ENCODE measurements around the gene SMG6. TPM values are rescaled to one million over a fixed set of nuclear protein-coding genes. Genes with fewer than 3 reads are reported as not detected.
"Not testable (repeated sequence)": the region's sequence is repeated elsewhere in the genome, so short reads cannot be mapped to it uniquely, and the experiment has no call there.

Gene SMG6
- total and polyA plus RNA-seq, 7 experiments from 2014 or later, result 8.6 to 65.3 (median 52.7) TPM

DNA sequence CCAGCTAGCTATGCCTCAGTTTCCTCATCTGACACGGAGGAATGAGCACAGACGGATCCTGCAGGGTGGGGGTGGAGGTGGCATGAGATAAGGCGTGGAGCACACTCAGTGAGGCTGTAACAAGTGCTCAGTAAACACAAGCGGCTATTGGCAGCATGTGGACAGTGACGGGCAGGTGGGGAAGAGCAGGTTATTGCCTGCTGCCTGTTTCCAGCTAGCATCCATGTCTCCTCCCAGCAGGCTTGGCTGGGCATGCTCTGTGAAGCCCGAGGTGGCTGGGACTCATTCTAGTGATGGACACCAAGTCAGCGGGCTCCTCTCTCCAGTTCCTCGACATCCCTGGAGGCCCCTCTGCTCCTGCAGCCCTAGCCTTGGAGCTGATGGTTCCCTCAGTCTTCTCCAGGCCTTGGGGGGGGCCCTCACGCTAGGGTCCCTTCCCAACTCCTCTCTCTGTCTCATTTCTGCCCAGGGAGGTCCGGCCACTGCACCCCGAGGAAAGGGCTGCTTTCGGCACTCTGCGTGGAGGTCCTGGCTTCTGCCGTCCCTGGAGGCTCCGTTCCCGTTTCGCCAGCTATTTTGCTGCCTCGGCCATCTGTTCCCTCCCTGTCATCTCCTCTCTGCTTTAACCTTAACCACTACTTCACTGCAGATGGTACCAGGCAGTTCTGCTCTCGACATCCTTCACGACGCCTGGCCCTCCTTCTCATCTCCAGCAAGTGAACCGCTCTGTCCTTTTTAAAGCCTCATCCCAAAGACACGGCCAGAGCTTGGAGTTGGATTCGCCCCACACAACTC lies 284.7 kb downstream of the SMG6 start:
- Mint-ChIP-seq H3K36me3 (no peaks in the 10 kb centered on the region), H3K4me1 (peaks cover 0 to 14% (median 12%) of the 10 kb centered on the region in 7 donors), H3K27me3 (peaks cover 7 to 54% (median 10%) of the 10 kb centered on the region in 5 donors), H3K9me3 (no peaks in the 10 kb centered on the region), H3K27ac (no peak overlapping the region), H3K4me3 (no peak overlapping the region)
- peaks cover 0 to 3% of the 10 kb centered on the region in 2 donors for H3K27me3 ChIP-seq (ENCODE audit: control insufficient read depth in 2 of 2, insufficient read depth in 2 of 2, low read length in 2 of 2)
- ChIA-PET POLR2A (no interaction called here), CTCF (interaction anchor here (1.2 kb wide), 1 partner anchor 21 kb away, joined by 3 read pairs; no protein-coding TSS in a partner anchor)
- no peaks in the 10 kb centered on the region for H3K36me3 ChIP-seq (ENCODE audit: control insufficient read depth in 2 of 3, insufficient read depth in 3 of 3, low read length in 3 of 3)
- H3K4me1 ChIP-seq (ENCODE audit: control insufficient read depth in 2 of 2, insufficient read depth in 2 of 2, low read length in 2 of 2), result peaks cover 0 to 12% of the 10 kb centered on the region in 2 donors
- no peak overlapping the region for H3K27ac ChIP-seq (ENCODE audit: low read depth, low read length)
- H3K9me3 ChIP-seq (ENCODE audit: control insufficient read depth in 2 of 3, low read length in 3 of 3), result no peaks in the 10 kb centered on the region
- intact Hi-C loops (cut with micrococcal nuclease), result no loop called here
- H3K4me3 ChIP-seq (ENCODE audit: low read length), result no peak overlapping the region
- DNase-seq (no peak), ATAC-seq (no peak)

DNA sequence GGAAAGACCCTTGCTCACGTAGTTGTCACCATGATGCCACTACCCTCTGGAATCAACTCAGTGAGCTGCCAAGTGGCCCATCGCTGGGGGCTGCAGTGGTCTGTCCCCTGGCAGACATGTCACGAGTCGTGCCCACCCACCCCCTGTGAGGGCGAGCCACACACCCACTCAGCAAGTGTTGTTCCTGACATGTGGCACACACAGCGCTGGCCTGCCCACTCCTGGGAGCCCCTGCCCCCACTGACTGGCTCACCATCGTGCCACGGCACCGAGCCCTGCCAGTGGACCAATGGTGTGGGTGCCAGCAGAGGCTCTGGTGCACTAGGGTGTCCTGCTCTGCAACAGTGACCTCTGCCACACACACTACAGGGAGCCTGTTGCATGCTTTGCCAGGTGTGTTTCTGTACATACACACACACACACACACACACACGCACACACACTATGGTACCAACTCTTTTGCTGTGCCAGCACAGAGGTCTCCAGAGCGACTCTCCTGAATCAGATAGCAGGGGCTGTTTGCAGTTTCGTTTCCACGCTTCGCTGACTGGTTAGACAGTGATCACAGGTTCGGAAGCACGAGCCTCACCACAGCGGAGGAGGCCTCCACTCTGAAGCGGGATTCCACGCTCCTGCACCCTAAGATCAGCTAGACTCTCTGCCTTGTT lies 286.2 kb downstream of the SMG6 start:
- POLR2A ChIA-PET, result no interaction called here
- no peak overlapping the region for H3K27ac Mint-ChIP-seq
- DNase-seq (no peak), ATAC-seq (no peak)
- Histone ChIP-seq H3K36me3 (ENCODE audit: control insufficient read depth in 2 of 3, insufficient read depth in 3 of 3, low read length in 3 of 3) (no peaks in the 10 kb centered on the region), H3K27ac (ENCODE audit: low read depth, low read length) (no peak overlapping the region), H3K4me3 (ENCODE audit: low read length) (no peak overlapping the region), H3K4me1 (ENCODE audit: control insufficient read depth in 2 of 2, insufficient read depth in 2 of 2, low read length in 2 of 2) (peaks cover 0 to 2% of the 10 kb centered on the region in 2 donors), H3K27me3 (ENCODE audit: control insufficient read depth in 2 of 2, insufficient read depth in 2 of 2, low read length in 2 of 2) (no peaks in the 10 kb centered on the region), H3K9me3 (ENCODE audit: control insufficient read depth in 2 of 3, low read length in 3 of 3) (no peaks in the 10 kb centered on the region)
- H3K27me3 Mint-ChIP-seq, result peaks cover 7 to 48% (median 17%) of the 10 kb centered on the region in 5 donors
- intact Hi-C loops (cut with micrococcal nuclease), result no loop called here
- CTCF ChIA-PET, result no interaction called here
- H3K9me3 Mint-ChIP-seq, result no peaks in the 10 kb centered on the region
- peaks cover 0 to 6% (median 1%) of the 10 kb centered on the region in 7 donors for H3K4me1 Mint-ChIP-seq
- peaks cover 0 to under 1% (median 0%) of the 10 kb centered on the region in 5 donors for H3K36me3 Mint-ChIP-seq
- H3K4me3 Mint-ChIP-seq, result no peak overlapping the region

DNA sequence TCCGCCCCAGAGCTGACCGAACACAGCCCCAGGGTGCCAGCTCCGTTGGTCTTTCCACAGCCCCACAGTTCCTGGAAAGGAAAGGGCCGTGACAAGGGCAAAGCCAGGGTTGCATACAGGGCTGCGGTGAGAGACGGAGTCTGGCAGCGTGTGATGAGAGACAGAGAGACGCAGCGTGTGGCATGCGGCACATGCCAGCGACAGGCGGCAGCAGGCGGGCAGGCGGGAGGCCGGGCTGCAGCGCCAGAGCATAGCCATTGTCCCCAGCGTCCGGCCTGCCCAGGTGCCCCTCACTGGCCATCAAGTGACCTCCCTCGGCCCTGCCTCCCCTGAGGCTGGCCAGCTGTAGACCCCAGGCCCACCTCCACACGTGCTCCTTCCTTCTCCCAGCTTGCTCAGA lies 287.1 kb downstream of the SMG6 start:
- Mint-ChIP-seq H3K27me3 (peaks cover 7 to 49% (median 18%) of the 10 kb centered on the region in 5 donors), H3K4me1 (peaks cover 0 to 10% (median 0%) of the 10 kb centered on the region in 7 donors), H3K36me3 (peaks cover 0 to 3% (median 0%) of the 10 kb centered on the region in 5 donors), H3K4me3 (no peak overlapping the region), H3K9me3 (no peaks in the 10 kb centered on the region), H3K27ac (no peak overlapping the region)
- ATAC-seq, result no peak
- Histone ChIP-seq H3K27me3 (ENCODE audit: control insufficient read depth in 2 of 2, insufficient read depth in 2 of 2, low read length in 2 of 2) (no peaks in the 10 kb centered on the region), H3K9me3 (ENCODE audit: control insufficient read depth in 2 of 3, low read length in 3 of 3) (no peaks in the 10 kb centered on the region), H3K4me3 (ENCODE audit: low read length) (no peak overlapping the region), H3K27ac (ENCODE audit: low read depth, low read length) (no peak overlapping the region), H3K36me3 (ENCODE audit: control insufficient read depth in 2 of 3, insufficient read depth in 3 of 3, low read length in 3 of 3) (no peaks in the 10 kb centered on the region), H3K4me1 (ENCODE audit: control insufficient read depth in 2 of 2, insufficient read depth in 2 of 2, low read length in 2 of 2) (no peaks in the 10 kb centered on the region)
- intact Hi-C loops (cut with micrococcal nuclease), result no loop called here
- ChIA-PET CTCF (no interaction called here), POLR2A (no interaction called here)
- DNase-seq, result no peak

DNA sequence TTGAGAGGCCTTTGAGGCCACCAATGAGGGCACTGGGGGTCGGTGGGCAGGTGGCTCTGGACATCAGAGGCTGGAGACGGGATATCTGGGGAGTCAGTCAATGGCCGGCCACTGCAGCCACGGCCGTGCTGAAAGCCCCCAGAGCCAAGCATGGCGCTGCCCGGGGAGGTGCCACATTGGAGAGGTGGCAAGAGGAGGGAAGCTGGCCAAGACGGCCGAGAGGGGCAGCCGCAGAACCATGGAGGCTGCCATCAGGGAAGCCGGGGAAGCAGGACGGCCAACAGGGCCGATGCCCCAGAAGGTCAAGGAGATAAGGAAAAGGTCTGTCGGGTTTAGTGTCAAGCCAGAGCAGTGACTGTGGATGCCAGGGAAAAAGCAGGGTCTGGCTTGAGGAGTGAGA lies 288.3 kb downstream of the SMG6 start:
- H3K9me3 Mint-ChIP-seq, result no peaks in the 10 kb centered on the region
- intact Hi-C loops (cut with micrococcal nuclease), result no loop called here
- CTCF ChIA-PET, result no interaction called here
- no peak overlapping the region for H3K27ac ChIP-seq (ENCODE audit: low read depth, low read length)
- ATAC-seq (no peak), DNase-seq (no peak)
- no peaks in the 10 kb centered on the region for H3K4me1 ChIP-seq (ENCODE audit: control insufficient read depth in 2 of 2, insufficient read depth in 2 of 2, low read length in 2 of 2)
- H3K4me1 Mint-ChIP-seq, result peaks cover 0 to 4% (median 0%) of the 10 kb centered on the region in 7 donors
- H3K36me3 Mint-ChIP-seq, result peaks cover 0 to 3% (median 0%) of the 10 kb centered on the region in 5 donors
- H3K4me3 ChIP-seq (ENCODE audit: low read length), result no peak overlapping the region
- H3K27me3 ChIP-seq (ENCODE audit: control insufficient read depth in 2 of 2, insufficient read depth in 2 of 2, low read length in 2 of 2), result no peaks in the 10 kb centered on the region
- peaks cover 7 to 40% (median 17%) of the 10 kb centered on the region in 5 donors for H3K27me3 Mint-ChIP-seq
- H3K36me3 ChIP-seq (ENCODE audit: control insufficient read depth in 2 of 3, insufficient read depth in 3 of 3, low read length in 3 of 3), result no peaks in the 10 kb centered on the region
- H3K4me3 Mint-ChIP-seq, result no peak overlapping the region
- POLR2A ChIA-PET, result no interaction called here
- no peaks in the 10 kb centered on the region for H3K9me3 ChIP-seq (ENCODE audit: control insufficient read depth in 2 of 3, low read length in 3 of 3)
- H3K27ac Mint-ChIP-seq, result no peak overlapping the region

GRCh38 chr17:2013994-2014317 lies 289.6 kb downstream of the SMG6 start:
- ATAC-seq (no peak), DNase-seq (no peak)
- Mint-ChIP-seq H3K36me3 (peaks cover 0 to 3% (median 0%) of the 10 kb centered on the region in 5 donors), H3K4me1 (peaks cover 0 to 4% (median 0%) of the 10 kb centered on the region in 7 donors), H3K27me3 (peaks cover 0 to 28% (median 11%) of the 10 kb centered on the region in 5 donors), H3K27ac (no peak overlapping the region), H3K9me3 (no peaks in the 10 kb centered on the region), H3K4me3 (no peak overlapping the region)
- H3K4me1 ChIP-seq (ENCODE audit: control insufficient read depth in 2 of 2, insufficient read depth in 2 of 2, low read length in 2 of 2), result no peaks in the 10 kb centered on the region
- H3K36me3 ChIP-seq (ENCODE audit: control insufficient read depth in 2 of 3, insufficient read depth in 3 of 3, low read length in 3 of 3), result no peaks in the 10 kb centered on the region
- no peaks in the 10 kb centered on the region for H3K27me3 ChIP-seq (ENCODE audit: control insufficient read depth in 2 of 2, insufficient read depth in 2 of 2, low read length in 2 of 2)
- intact Hi-C loops (cut with micrococcal nuclease), result no loop called here
- ChIA-PET POLR2A (no interaction called here), CTCF (no interaction called here)
- H3K4me3 ChIP-seq (ENCODE audit: low read length), result no peak overlapping the region
- H3K9me3 ChIP-seq (ENCODE audit: control insufficient read depth in 2 of 3, low read length in 3 of 3), result no peaks in the 10 kb centered on the region
- H3K27ac ChIP-seq (ENCODE audit: low read depth, low read length), result no peak overlapping the region

GRCh38 chr17:2013220-2013993 lies 290.2 kb downstream of the SMG6 start:
- H3K27ac ChIP-seq (ENCODE audit: low read depth, low read length); ATAC-seq; H3K4me3 ChIP-seq (ENCODE audit: low read length); H3K4me1 Mint-ChIP-seq; H3K27ac Mint-ChIP-seq; H3K4me3 Mint-ChIP-seq; CTCF ChIA-PET; DNase-seq; H3K4me1 ChIP-seq (ENCODE audit: control insufficient read depth in 2 of 2, insufficient read depth in 2 of 2, low read length in 2 of 2); H3K36me3 Mint-ChIP-seq; H3K9me3 Mint-ChIP-seq; H3K27me3 ChIP-seq (ENCODE audit: control insufficient read depth in 2 of 2, insufficient read depth in 2 of 2, low read length in 2 of 2); H3K9me3 ChIP-seq (ENCODE audit: control insufficient read depth in 2 of 3, low read length in 3 of 3); intact Hi-C loops (cut with micrococcal nuclease); POLR2A ChIA-PET; H3K36me3 ChIP-seq (ENCODE audit: control insufficient read depth in 2 of 3, insufficient read depth in 3 of 3, low read length in 3 of 3): not testable (repeated sequence)
- H3K27me3 Mint-ChIP-seq, result peaks cover 0 to 24% (median 11%) of the 10 kb centered on the region in 5 donors
